GM12873 (cell line): ENCODE results near the gene THSD7B.

Experiments
- CTCF ChIP-seq: IDR thresholded peaks from 2 replicates; pipeline ENCODE4 v1.5.1; 2012; ENCODE audit warnings: low read depth, mild to moderate bottlenecking, moderate library complexity, low read length, control low read depth; ENCODE audit not compliant: insufficient read depth; ENCODE audit errors: missing control alignments

THSD7B gene

DNA sequence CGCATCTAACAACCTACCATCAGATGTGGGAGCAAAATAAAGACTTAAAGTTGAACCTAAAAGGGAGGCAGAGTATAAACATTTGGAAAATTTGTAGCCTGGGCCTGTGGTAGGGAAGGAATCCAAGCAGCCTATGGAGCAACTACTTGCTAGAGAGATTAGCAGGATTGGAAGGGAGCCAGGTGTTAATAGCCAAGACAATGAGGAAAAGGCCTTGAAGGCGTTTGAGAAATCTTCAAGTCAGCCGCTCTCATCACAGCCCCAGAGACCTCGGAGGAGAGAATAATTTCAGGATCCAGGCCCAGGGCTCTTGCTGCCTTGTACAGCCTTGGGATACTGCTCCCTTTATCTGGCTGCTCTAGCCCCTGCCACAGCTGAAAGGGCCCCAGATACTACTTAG lies 219.7 kb downstream of the THSD7B start:
- TF ChIP-seq CTCF, result no peak

DNA sequence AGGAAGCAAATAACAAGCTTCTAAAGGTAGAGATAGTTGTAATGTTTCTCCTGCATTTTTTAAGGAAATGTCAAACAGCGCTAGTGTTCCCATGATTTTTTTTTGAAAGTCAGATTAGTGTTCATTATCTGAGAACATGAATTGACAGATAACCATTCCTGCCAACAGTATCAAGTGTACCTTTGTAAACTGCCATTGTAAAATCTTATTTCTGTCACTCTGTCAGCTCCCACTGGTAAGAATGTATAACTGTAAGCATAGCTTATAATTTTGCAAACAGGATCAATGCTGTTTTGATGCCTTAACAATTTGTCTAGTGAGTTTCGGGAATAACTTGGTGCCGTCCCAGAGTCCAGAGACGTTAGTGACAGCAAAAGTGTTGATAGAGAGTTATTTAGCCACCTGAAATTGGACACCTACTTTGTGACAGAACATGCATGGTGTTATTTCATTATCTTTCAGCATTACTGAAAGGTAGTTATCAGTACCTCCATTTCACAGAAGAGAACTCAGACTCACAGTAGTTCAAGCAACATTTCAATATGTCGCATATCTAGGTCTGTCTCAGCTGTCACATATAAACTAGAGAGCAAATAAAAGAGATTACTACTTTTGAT lies 221.4 kb downstream of the THSD7B start:
- no peak for TF ChIP-seq CTCF

DNA sequence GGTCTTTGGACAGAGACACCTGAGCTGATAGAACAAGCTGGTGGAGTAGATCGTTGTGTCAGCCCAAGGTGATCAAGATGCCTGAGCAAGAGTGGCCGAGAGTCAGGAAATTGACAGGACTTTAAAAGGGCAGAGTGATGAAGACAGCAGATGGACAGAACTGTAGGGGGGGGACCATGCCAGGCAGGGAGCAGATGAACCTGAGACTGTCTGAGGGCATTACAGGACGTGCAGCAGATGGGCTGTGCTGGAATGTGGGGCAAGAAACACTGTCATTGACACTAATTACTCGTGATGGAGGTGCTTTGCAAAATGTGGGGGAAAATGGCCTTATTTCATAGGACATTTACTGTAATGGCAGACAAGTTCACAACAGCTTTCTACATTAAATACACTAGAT lies 225.0 kb downstream of the THSD7B start:
- TF ChIP-seq CTCF, result no peak

- TF ChIP-seq CTCF, result no peak
Measured at GRCh38 chr2:136994793-136995192, 229.4 kb downstream of the THSD7B start.

DNA sequence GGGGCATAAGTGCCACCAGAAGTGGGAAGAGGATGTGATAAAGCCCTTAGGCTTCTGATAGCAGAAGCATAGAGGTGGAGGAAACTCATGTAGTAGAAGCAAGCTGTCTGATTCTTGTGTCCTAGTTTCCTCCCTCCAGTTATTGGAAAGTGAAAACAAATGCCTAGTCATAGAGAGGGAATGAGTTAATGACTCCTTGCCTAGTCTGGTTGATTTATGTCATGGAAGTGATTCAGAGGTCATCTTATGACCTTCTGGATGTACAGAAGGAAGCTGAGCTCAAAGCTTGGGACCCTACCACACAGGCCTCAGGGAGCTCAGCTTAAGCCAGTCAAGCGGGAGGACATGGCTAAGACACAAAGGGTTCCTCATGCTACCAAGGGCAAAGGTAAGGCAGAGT lies 232.2 kb downstream of the THSD7B start:
- TF ChIP-seq CTCF, result no peak

DNA sequence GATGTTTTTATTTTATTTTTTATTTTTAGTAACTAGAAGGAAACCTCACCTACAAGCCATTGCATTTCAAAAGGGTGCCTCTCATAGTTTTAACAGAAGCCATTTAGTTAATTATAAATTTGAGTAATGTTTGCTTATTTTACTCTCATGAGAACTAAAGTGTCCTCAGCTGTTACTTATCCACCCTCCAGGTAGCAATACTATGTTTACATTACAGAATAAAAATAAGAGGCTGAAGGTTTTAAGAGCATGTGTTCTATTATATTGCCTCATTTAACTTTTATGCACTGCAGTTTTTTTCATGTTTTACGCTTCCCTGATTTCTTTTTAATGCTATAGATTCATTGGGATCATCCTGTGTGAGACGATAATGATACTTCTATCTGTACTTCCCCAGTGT lies 235.5 kb downstream of the THSD7B start:
- no peak for TF ChIP-seq CTCF

- TF ChIP-seq CTCF, result no peak
Measured at GRCh38 chr2:137002896-137003295, 237.6 kb downstream of the THSD7B start.

- TF ChIP-seq CTCF, result no peak
Measured at GRCh38 chr2:137005210-137005609, 239.9 kb downstream of the THSD7B start.
